ENCODE data around the gene C5AR1.
"Not testable (repeated sequence)": the region's sequence is repeated elsewhere in the genome, so short reads cannot be mapped to it uniquely, and the experiment has no call there.

The C5AR1 gene

DNA sequence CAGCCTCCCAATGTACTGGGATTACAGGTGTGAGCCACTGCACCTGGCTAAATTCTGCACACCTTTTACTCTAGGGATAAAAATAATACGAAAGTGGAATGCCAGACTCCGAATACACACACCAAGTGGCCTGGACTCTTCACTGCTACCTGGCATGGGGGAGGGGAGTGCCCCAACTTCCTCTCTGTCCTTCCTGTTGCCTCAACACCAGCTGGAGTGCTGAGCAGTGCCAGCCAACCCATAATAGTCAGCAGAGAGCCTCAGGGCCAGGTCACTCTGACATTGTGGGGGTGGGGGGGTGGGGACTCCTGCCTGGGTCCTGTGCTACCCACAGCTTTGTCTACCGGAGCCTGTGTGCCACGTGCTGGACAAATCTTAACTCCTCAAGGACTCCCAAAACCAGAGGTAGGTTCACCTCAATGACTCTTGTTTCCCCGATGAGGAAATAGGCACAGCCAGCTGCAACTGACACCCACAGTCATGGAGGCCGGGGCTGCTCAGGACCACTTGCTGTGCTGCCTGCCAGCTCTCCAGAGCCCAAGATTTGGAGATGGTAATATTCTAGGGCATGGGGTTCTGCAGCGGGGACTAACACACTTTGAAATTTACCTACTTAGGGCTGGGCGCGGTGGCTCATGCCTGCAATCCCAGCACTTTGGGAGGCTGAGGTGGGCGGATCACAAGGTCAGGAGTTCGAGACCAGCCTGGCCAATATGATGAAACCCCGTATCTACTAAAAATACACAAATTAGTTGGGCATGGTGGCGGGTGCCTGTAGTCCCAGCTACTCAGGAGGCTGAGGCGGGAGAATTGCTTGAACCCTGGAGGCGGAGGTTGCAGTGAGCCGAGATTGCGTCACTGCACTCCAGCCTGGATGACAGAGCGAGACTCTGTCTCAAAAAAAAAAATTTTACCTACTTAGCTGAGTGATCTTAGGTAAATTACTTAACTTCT, 27.4 kb downstream of the C5AR1 start:
- DNase-seq, result peak; percentile 39

DNA sequence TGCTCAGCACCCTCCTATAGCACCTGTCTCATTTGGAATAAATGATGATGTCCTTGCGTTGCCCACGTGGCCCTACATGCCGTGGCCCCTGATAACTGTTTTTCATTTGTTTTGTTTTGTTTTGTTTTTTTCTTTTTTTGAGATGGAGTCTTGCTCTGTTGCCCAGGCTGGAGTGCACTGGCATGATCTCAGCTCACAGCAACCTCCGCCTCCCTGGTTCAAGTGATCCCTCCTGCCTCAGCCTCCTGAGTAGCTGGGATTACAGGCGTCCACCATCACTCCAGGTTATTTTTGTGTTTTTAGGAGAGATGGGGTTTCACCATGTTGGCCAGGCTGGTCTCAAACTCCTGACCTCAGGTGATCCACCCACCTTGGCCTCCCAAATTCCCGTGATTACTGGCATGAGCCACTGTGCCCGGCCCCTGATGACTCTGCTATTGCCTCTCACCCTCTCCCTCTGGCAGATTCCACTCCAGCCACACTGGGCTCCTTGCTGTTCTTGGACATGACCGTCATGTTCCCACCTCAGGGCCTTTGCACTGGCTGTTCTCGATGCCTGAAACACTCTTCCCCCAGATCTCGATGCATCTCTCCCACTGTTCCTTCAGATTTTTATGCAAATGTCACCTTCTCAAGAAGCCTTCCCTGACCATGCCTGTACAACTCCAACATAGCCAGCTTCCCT, 29.7 kb downstream of the C5AR1 start:
- no peak for DNase-seq

DNA sequence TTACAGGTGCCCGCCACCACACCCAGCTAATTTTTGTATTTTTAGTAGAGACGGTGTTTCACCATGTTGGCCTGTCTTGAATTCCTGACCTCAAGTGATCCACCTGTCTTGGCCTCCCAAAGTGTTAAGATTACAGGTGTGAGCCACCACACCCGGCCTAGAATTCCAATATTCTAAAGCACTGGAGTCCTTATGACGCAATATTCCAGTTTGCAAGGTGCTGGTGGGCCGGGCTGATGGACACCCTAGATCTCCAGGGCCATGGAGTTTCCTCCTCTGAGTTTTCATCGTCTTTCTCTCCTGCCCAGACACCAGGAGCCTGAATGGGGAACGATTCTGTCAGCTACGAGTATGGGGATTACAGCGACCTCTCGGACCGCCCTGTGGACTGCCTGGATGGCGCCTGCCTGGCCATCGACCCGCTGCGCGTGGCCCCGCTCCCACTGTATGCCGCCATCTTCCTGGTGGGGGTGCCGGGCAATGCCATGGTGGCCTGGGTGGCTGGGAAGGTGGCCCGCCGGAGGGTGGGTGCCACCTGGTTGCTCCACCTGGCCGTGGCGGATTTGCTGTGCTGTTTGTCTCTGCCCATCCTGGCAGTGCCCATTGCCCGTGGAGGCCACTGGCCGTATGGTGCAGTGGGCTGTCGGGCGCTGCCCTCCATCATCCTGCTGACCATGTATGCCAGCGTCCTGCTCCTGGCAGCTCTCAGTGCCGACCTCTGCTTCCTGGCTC, 31.0 kb downstream of the C5AR1 start:
- DNase-seq, result no peak

DNA sequence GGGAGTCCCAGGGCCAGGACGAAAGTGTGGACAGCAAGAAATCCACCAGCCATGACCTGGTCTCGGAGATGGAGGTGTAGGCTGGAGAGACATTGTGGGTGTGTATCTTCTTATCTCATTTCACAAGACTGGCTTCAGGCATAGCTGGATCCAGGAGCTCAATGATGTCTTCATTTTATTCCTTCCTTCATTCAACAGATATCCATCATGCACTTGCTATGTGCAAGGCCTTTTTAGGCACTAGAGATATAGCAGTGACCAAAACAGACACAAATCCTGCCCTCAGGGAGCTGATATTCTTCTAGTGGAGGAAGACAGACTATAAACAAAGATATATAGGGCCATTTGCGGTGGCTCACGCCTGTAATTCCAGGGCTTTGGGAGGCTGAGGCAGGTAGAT, 32.1 kb downstream of the C5AR1 start:
- DNase-seq, result no peak

DNA sequence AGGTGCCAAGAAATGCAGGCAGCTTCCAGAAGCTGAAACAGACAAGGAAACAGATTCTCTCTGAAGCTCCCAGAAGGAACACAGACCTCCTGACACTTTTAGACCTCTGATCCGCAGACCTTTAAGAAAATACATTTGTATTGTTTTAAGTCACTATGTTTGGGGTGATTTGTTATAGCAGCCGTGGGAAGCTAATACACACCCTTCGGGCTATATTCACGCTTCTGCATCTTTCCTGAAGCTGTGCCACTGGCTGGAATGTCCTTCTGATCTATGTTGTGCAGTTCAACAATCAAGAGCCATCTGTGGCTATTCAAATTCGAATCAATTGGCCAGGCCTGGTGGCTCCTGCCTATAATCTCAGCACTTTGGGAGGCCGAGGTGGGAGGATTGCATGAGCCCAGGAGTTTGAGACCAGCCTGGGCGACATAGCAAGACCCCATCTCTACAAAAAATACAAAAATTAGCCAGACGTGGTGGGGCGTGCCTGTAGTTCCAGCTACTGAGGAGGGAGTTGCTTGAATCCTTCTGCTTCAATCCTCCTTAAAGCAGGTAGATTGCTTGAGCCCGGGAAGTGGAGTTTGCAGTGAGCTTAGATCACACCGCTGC, 33.6 kb downstream of the C5AR1 start:
- DNase-seq, result no peak

DNA sequence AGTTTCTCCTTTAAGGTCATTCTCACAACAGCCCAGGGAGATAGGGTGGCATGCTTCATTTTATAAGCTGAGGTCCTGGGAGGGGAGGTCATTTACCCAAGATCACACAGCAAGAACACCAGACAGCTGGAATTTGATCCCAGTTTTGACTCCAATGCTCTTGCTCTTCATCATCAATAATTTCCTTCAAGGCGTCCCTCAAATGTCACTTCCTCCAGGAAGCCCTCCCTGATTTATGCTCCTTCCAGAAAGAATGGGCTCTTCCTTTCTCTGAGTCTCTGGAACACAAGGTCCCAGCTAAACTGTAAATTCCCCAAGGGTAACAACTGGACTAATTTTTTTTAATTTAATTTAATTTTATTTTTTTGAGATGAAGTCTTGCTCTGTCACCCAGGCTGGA, 34.8 kb downstream of the C5AR1 start:
- DNase-seq, result no peak

DNA sequence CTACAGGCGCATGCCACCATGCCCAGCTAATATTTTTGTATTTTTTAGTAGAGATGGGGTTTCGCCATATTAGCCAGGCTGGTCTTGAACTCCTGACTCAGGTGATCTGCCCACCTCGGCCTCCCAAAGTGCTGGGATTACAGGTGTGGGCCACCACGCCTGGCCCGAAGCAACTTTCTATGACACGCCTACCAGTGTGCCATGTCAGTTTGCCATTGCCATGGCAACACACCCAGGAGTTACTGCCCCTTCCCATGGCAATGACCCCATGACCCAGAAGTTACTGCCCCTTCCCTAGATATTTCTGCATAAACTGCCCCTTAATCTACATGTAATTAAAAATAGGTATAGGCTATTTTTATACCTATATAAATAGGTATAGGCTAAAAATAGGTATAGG, 36.4 kb downstream of the C5AR1 start:
- DNase-seq, result not testable (repeated sequence)

DNA sequence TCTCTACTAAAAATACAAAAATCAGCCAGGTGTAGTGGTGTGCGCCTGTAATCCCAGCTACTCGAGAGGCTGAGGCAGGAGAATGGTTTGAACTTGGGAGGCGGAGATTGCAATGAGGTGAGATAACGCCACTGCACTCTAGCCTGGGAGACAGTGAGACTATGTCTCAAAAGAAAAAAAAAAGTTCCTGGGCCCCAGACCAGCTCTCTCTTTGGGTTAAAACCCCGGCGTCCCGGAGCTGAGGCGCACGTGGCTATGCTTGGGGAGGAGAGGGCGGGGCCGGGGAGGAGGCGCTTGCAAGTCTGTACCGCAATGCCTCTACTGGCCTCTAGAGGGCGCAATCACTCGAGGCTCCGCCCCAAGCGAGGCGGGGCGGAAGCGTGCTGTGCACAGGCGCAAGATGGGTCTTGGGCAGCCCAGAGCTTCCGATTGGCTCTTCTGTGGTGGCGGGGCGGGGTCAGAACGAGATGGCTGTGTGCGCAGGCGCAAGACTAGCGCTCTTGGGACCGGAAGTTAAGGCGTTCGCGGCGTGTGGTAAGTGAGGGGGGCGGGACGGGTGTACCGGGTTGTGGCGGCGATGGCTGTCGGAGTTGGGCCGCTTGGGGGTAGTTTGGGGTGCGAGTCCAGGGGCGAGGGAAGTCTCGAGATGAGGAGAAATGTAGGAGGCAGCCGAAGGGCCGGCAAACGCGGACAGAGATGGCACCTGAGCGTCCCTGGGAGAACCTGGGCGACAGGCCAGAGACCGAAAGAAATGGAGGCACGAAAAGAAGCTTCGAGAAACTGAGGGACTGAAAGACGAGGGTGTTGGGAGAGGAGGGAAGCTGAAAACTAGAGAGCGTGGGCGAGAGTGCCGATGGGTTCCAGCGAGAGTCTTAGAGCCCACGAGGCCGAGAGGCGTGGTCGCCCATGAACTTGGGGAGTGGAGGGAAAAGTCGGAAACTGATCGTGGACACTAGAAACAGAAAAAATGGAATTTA, 39.4 kb downstream of the C5AR1 start, which contains the start of gene DHX34:
Gene DHX34 (plus strand): TSS at position 497 of the 977 bp plus-strand sequence. CDS start 3,716 bp downstream, outside the sequence.
- peak; percentile 100 for DNase-seq

DNA sequence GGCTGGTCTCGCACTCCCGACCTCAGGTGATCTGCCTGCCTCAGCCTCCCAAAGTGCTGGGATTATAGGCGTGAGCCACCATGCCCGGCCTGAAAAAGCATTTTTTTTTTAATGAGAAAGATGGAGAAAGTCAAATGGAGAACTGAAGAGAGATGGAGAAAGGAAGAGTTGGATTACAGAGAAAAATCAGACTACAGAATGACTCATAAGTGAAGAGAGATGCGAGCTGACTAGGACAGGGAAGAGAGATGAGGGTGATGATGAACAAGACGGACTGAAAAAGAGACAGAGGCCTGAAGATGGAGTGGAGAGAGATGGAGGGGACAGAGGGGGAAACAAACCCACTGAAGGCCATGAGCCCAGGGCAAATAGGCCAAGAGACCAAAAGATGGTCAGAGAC, 41.0 kb downstream of the C5AR1 start:
- no peak for DNase-seq

DNA sequence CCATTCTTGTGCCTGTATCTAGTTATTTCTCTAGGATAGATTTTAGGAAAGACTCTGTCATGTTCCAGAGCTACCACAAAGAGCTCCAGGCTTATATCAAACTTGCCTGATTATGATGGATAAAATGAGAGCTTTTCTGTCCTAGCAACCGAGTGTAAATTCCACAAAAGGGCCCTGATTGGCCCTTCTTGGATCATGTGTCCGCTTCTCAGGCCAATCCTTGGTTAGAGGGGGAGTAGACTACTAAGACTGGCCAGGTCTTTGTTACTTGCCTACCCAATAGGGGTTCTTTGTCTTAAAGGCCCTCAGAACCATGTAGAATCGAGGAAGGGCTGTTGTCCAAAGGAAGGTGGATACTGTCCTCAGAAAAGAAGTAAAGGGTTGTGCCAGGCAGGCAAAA, 41.9 kb downstream of the C5AR1 start:
- DNase-seq, result peak; percentile 5

DNA sequence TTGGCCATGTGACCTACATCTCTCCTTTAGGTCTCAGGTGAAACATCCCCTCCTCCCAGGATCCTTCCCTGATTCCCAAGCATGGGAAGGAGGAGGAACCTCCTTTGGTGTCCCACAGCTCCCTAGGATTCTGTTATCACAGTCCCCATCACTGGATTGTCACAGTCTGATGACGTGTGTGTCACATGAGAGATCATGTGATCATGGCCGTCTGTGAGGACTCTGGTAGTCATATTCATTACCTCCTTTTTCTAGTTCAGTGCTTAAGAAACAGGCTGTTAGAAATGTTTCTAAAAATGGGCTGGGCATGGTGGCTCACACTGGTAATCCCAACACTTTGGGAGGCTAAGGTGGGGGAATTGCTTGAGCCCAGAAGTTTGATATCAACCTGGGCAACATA, 42.4 kb downstream of the C5AR1 start:
- DNase-seq, result no peak

DNA sequence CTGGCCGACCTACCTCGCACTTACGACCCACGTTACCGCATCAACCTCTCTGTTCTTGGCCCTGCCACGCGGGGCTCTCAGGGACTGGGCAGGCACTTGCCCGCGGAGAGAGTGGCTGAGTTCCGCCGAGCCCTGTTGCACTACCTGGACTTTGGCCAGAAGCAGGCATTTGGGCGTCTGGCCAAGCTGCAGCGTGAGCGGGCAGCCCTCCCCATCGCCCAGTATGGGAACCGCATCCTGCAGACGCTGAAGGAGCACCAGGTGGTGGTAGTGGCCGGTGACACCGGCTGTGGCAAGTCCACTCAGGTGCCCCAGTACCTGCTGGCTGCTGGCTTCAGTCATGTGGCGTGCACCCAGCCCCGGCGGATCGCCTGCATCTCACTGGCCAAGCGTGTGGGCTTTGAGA, 43.6 kb downstream of the C5AR1 start:
- DNase-seq, result no peak

DNA sequence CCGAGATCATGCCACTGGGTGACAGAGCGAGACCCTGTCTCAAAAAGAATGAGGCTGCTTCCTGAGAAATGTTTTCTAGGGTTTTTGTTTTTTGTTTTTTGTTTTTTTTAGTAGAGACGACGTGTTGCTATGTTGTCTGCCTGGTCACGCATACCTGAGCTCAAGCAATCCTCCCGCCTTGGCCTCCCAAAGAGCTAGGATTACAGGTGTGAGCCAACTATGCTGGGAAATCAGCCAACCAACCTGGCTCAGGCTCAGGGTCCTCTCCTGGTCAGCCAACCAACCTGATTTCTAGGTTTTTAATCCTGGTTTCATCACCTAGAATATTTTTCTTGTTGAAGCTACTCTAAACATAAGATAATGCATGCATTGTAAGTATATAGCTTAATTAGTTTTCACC, 47.2 kb downstream of the C5AR1 start:
- DNase-seq, result no peak

DNA sequence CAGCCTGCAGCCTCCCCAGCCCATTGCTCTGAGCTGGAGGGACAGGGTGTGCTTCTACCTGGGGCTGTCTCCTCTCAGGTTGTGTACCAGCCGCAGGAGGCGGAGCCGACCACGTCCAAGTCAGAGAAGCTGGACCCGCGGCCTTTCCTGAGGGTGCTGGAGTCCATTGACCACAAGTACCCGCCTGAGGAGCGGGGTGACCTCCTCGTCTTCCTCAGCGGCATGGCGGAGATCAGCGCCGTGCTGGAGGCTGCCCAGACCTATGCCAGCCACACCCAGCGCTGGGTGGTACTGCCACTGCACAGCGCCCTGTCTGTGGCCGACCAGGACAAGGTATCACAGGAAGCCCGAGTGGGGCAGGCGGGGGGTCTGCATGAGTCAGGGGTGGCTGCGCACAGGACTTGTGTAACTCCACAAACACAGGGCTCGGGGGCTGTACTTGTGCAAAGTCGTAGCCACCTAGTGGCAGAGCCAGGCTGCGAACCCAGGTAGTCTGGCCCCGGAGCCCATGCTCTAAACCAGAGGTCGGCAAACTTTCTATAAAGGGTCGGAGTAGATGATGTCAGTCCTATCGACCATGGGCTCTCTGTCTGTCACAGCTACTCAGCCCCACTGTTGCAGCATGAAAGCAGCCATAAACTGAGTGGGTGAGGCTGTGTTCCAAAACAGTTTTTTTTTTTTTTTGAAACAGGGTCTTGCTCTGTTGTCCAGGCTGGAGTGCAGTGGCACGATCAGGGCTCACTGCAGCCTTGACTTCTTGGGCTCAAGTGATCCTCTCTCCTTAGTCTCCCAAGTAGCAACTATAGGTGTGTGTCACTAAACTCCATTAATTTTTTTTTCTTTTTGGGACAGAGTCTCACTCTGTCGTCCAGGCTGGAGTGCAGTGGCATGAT, 48.4 kb downstream of the C5AR1 start:
- no peak for DNase-seq

DNA sequence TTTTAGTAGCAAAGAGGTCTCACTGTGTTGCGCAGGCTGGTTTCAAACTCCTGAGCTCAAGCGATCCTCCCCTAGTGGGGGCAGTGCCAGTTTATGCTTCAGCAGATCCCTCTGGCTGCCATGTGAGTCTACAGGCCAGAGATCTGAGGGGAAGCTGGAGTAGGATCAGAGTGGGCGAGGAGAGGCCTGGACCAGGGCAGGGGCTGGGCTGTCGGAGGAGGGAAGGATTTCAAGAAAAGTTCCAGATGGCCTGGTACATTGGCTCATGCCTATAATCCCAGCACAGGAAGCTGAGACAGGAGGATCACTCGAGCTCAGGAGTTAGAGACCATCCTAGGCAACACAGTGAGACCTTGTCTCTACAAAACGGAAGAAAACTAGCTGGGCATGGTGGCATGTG, 49.3 kb downstream of the C5AR1 start:
- no peak for DNase-seq

DNA sequence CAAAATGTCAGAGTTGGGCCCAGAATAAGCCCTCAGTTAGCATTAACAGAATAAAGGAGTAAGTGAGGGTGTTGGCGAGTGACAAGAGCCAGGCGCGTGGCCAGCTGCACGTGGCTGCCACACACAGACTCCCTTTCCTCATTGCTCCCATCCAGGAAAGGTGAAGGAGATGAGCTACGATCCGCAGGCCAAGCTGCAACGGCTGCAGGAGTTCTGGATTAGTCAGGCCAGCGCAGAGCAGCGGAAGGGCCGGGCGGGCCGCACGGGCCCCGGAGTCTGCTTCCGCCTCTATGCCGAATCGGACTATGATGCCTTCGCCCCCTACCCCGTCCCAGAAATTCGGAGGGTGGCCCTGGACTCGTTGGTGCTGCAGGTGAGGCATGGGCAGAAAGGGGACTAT, 52.7 kb downstream of the C5AR1 start:
- DNase-seq, result no peak

DNA sequence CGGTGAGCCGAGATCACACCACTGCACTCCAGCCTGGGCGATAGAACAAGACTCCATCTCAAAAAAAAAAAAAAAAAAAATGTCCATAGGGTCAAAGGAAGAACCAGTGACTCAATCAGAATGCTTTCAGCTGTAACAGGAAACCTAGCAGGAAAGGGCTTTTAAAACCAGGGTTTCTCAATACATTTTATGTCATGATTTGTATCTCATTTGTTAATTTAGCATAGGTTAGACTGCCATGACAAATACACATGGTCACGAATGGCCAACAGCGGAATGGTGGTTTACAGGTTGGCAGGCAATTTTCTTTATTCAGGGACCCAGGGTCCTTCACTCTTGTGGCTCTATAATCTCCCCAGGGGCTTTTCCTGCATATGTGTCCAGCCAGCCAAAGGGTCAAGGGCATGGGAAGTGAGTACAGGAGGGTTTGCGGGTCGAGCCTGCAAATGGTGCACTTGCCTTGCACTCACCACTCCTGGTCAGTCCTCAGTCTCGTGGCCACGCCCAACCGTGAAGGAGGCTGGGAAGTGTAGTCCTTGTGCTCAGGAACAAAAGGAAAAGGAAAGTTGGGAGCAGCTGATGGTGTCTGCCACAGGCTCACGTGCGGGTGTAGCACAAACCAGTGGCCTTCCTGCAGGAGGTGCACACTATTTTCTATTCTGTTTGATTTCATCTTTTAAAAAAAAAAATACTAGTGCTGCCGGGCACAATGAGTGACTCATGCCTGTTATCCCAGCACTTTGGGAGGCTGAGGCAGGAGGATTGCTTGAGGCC, 54.3 kb downstream of the C5AR1 start:
- DNase-seq, result no peak

DNA sequence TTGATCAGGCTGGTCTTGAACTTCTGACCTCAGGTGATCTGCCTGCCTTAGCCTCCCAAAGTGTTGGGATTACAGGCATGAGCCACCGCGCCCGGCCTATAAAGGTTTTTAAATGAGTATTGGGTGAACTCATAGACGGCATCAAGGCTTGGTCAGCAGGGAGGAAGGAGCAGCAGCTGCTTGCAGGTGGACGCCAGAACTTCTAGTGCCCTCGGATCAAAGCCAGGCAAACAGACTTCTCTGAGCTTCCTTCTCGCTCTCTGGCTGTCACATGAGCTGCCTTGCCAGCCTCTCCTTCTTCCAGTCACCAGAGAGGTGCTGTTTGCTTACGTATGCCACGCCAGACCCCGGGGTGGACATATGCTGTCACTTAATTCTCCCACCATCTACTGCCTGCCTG, 55.8 kb downstream of the C5AR1 start:
- DNase-seq, result not testable (repeated sequence)

DNA sequence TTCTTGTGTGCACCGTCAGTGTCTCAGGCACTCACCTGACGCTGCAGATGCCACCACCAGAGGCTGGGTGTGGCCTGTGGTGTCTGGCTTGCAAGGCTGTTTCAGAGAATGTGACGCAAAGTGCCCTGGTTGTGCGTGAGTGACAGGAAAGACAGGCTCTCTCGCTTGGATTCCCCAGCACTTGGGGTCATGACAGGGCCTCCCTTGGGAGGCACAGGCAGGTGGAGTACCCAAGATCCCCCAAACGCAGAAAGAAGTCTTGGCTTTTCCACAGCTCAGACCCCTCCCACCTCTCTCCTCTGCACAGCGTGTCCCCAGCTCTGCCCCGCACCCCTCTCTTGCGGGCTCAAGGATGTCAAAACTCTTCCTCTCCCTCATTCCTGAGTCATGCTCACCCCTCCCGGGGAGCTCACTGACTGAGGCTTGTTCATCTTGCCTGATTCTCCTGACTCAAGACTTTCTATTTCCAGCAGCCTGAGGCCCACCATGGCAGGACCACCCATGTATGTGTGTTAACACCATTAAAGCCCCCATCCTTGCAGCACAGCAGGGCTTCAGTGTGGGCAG, 60.5 kb downstream of the C5AR1 start:
- no peak for DNase-seq

DNA sequence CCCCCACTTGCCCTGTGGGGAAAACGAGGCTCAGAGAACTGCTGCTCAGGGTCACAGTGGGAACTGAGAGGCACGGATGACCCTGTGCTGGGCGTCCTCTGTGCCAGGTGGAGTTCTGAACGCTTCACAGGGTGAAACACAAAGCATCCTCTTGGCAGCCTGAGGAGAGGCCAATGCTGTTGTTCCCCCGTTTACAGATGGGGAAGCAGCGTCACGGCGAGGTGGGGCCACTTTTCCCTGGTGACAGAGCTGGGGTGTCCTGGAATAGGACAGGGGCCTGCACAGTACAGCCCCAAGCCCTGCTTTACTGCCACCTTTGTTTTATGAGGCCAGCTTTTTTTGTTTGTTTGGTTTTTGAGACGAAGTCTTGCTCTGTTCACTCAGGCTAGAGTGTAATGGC, 61.6 kb downstream of the C5AR1 start:
- DNase-seq, result no peak

All from CD4-positive, alpha-beta T cell treated with Interleukin-12 subunit alpha and Interleukin-12 subunit beta, for 1 hour (primary cell).